GM04504 (cell line): Measurements from ENCODE around the gene TM4SF4.

Source experiments
- DNase-seq: peaks from one replicate; pipeline ENCODE4 v3.0.0-alpha.2; 2012; ENCODE audit warnings: low read depth

TM4SF4 gene

DNA sequence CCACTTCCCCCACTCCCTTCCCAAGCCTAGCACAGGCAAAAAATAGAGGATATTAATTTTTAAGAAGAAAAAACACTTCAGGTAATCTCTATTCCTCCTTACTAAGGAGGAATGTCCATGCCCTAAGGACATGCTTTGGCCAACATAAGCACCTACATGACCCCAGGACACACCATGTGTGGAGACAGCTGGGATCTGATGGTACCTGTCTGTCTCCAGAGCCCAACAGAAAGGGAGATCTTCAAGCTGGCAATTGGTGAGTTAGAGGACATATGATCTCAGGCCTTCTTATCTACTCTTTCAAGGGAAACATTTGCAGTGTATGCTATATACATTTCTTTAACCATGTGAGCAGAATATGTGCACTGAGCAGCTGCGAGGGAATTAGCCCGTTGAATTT is 7.0 kb downstream of the TM4SF4 start:
- DNase-seq = no peak

DNA sequence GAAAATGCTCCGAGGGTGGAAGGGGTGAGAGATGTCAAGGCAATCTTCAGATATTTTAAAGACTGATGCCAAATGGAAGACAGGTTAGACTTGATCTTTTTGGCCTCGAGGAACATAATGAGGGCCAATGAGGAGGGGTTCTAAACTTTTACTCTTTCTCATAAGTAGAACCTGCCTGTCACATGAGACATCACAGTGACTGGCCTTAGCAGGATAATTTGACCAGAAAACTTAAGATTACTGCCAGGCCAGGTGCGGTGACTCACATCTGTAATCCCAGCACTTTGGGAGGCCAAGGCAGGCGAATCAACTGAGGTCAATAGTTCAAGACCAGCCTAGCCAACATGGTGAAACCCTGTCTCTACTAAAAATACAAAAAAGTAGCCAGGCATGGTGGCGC is 12.2 kb downstream of the TM4SF4 start:
- DNase-seq = no peak

DNA sequence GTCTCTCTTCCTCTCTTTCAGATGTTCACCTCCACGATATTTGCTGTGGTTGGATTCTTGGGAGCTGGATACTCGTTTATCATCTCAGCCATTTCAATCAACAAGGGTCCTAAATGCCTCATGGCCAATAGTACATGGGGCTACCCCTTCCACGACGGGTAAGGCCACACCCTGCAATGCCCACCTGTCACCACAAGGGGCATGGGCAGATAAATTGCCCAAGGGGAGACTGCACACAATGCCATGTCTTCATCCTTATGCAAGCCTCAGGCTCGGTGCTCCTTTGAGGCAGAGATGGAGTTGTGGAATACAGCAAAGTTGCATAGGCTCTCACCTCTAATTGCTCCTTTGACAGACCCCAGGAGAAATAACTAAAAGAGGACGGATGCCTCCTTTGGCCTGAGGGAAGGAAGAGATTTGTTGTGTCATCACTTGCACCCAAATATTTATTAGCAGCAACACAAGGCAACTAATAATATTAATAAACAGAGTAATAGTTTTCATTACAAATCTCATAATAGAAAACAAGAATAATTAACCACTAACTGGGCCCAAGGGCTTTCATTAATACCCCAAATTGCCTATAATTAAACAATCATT is 13.2 kb downstream of the TM4SF4 start:
- DNase-seq = no peak

DNA sequence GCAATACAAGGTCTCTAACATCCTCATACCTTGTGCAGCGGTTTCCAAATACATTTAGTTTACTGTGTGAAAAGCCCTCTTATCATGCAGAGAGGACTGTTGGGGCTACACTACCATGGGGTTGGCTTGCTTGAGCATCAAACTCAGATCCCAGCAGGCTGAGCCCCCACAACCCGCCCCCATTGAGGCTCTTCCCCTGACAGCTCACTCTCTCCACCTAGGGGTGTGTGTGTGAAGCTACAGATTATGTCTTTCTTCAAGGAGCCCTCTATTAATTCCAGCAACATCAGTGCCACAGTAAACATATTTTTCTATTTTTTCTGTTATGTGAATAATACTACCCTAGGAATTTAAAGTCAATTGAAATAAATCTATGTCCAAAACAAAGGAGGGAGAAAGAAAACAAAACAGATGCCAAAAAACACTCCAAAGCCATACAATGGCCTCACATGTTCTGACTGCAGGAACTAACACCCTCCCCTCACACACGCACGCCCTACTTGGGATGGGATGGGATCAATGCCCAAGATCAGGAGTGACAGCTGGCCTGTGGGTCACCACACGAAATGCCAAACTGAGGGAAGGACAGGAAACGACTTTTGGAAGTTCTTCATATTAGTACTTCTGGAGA is 14.7 kb downstream of the TM4SF4 start:
- no peak for DNase-seq

DNA sequence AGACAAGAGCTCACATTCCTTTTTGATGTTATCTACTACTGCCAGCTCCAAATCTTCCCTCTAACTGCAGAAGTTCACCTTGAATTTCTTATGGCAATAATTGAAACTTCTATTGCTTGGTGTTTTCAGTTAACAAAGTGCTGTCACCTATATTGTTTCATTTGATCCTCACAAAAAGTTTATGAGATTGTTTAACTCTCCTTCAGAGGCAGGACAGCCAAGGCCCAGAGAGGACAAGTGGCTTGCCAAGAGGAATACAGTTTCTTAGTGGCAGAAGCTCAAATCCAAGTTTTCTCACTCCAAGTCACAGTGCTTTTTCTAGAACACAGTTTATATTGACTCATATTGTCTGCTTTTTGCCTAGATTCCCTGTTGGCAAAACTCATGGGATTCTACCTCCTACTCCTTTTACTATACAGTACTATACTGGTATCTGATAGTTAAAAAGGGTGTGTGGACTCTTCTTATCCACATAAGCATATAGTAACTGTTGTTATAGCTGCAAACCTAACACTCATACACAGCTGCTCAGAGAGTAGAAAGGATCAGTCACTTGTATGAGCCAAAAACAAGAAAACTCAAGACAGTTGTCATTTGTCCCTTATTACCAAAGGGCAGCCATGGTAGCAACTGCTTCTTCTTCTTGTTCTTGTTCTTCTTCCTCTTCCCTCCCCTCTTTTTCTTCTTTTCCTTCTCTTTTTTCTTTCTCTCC is 15.9 kb downstream of the TM4SF4 start:
- DNase-seq = no peak

DNA sequence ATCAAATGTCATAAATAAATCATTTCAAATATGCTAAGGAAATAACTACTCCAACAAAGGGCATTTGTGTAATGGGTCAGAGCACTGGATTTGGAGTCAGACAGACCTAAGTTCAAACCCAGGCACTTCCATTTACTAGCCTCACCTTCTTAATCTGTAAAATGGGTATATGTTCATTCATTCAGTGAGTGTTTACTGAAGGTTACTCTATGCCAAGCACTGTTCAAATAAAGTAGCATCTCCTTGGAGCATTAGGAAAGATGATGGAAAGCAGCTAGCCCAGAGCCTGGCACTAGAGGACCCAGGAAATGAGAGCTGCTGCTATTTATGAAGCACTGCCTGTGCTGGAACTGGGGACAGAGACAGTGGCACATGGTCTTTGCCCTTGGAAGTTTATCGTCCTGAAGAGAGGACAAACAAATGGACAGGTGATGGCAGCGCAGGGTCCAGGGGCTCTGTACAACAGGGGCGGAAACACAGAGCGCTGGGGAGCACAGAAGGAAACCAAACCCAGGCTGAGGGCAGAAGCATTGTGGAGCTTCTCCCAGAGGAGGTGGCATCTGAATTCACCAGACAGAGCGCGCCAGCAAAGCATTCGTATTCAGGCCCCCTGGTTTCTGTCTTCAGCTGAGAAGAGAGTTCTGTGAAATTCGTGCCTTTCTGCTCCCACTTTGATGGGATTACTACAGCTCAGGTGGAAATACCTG is 19.0 kb downstream of the TM4SF4 start:
- no peak for DNase-seq

DNA sequence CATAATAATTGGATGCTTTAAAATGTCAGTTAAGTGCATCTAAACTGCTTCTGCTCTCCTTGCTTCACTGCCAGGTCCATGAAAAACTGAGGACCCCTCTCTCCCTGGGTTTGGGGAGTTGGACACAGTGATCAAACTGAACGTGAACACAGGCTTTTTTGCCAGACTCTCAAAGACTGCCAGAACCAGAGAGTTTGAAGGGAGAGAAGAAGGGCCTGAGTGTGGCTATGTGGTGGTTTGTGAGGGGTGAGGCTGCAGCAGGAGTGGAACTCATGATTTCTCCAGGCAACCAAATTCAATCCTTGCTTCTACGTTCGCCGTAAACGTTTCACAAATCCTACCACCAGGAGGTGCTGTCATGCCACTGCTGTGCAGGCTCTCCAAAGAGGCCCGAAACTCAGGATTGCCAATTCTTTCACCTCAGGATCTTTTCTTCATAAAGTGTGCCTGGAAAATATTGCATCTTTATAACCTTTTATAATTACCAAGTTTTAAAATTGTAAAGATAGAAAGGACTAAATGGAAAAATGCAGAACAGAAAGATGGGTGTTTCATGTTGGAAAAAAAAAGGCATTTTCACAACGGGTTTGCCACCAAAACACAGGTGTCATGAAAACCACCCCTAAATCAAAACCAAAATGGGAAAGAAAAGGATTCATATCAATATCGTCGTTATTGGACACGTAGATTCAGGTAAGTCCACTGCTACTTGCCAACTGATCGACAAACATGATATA is 19.7 kb downstream of the TM4SF4 start:
- no peak for DNase-seq

DNA sequence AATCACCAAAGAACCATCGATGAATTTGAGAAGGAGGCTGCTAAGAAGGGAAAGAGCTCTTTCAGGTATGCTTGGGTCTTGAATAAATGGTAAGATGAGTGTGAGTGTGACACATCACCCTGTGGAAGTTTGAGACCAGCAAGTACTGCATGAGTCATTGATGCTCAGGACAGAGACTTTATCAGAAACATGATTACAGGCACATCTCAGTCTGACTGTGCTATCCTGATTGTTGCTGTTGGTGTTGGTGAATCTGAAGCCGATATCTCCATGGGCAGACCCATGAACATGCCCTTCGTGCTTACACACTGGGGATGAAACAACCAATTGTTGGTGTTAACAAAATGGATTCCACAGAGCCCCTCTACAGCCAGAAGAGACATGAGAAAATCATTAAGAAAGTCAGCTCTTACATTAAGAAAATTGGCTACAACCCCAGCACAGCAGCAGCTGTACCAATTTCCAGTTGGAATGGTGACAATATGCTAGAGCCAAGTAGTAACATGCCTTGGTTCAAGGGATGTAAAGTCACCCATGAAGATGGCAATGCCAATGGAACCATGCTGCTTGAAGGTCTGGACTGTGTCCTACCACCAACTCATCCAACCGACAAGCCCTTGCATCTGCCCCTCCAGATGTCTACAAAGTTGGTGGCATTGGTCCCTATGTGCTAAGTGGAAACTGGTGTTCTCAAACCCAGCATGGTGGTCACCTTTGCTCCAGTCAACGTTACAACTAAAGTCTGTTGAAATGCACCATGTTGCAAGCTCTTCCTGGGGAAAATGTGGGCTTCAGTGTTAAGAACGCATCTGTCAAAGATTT is 20.5 kb downstream of the TM4SF4 start:
- DNase-seq = no peak

DNA sequence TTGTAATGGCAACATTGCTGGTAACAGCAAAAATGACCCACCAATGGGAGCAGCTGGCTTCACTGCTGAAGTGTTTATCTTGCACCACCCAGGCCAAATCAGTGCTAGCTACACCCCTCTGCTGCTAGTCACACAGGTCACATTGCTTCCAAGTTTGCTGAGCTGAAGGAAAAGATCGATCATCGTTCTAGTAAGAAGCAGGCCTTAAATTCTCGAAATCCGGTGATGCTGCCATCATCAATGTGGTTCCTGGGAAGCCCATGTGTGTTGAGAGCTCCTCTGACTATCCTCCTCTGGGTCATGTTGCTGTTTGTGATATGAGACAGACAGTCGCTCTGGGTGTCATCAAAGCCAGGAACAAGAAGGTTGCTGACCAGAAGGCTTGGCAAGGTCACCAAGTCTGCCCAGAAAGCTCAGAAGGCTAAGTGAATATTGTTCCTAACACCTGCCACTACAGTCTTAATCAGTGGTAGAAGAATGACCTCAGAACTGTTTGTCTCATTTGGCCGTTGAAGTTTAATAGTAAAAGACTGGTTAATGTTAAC is 21.2 kb downstream of the TM4SF4 start:
- no peak for DNase-seq

DNA sequence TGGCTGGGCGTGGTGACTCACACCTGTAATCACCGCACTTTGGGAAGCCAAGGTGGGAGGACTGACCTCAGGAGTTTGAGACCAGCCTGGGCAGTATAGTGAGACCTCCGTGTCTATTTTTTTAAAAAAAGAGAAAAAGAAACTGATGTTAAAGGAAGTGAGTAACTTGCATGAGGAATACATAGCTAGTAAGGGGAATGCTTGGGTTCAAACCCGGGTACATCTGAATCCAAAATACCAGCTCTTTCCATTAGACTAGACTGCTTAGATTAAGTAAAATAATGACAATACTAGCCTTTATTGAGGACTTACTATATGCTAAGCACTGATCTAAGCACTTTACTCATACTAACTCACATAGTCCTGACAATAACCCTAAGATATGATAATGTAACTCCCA is 22.4 kb downstream of the TM4SF4 start:
- DNase-seq = no peak

DNA sequence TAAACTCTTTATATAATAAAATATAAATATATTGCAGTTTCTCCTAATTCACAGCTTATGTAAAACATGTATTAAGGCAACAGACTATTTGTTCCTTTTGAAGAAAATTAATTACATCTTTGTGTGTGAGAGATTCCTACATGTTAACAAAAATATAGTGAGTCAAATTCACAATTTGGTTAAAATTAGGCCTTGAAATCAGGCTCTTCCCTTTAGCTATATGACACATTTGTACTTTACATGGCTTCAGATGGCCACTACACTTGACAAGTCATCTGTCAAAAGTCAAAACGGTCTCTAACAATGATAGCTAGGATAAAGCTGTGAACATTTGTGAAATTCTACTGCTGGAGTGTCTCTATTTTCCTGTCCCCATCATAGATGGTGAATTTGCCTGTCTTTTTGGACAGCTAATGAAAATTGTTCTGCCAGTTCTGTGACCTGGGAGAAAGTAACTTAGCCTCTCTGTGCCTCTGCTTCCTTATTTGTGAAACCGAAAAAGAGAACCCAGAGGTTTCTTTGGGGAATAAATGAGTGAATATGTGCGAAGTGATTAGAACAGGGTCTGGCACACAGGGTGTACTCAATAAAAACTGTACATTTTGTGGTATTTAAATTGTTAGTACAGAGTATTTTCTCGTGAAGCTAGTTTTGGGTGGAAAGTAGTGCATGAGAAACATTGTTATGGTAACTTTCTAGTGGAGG is 23.6 kb downstream of the TM4SF4 start:
- no peak for DNase-seq

DNA sequence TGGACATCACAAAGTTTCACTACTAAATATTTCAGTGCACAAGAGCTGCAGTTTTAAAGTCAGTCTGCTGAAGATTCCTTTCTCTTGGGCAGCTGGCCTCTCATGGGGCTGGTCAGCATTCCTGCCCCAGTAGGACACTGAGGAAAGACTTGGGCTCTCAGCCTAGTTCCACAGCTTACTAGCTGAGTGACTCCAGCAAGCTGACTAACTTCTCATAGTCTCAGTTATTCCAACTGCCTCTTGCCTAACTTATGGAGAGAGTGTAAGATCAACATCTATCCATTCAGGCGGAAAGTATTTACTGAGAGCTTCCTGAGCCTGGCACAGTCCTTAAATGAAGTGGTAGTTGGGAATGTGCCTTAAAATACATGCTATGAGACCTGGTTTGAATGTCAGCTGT is 27.0 kb downstream of the TM4SF4 start:
- DNase-seq = no peak

DNA sequence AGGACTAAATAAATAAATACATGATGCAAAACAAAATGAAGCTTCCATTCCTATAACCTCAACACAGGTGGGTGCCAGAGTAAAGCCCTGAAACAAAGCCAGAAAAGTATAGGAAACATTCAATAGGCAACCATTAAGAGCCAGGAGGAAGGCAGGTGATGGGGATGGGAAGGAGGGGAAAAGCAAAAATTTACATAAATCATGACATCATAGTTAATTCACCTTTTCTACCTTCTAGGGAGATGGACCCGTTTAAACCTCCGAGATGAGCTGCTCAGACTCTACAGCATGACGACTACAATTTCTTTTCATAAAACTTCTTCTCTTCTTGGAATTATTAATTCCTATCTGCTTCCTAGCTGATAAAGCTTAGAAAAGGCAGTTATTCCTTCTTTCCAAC is 27.9 kb downstream of the TM4SF4 start:
- DNase-seq = no peak

DNA sequence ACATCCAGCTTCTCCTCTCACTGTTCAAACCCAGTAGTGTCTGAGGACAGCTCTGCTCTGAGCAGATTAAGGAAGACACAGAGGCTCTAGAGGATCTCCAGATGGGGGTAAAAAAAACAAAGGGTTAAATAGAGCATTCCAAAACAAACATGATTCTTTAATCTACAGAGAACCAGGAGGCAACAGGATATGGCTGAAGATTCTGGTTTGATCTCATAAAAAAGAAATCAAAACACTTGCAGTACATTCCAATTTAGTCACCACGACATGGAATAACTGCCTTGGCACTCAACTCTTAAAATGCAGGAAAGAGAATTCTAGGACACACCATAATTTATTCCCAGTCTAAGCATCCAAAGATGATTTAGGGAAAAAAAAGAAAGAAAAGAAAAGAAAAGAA is 32.0 kb downstream of the TM4SF4 start:
- DNase-seq = no peak

DNA sequence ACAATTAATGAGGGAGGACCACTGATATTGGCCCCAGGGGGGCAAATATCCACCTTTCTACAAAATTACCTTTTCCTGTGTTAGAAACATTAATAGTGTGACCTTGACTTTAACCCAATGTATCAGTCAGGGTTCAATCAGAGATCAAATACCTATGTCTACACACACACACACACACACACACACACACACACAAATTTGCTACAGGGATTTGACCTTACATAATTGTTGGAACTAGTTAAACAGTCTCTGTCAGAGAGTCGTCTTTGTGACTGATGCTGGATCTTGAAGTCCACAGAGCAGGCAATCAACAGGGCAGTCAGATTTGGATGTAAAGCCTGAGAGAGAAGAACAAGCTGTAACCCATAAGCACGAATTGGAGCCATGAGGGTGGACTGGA is 32.5 kb downstream of the TM4SF4 start:
- no peak for DNase-seq

DNA sequence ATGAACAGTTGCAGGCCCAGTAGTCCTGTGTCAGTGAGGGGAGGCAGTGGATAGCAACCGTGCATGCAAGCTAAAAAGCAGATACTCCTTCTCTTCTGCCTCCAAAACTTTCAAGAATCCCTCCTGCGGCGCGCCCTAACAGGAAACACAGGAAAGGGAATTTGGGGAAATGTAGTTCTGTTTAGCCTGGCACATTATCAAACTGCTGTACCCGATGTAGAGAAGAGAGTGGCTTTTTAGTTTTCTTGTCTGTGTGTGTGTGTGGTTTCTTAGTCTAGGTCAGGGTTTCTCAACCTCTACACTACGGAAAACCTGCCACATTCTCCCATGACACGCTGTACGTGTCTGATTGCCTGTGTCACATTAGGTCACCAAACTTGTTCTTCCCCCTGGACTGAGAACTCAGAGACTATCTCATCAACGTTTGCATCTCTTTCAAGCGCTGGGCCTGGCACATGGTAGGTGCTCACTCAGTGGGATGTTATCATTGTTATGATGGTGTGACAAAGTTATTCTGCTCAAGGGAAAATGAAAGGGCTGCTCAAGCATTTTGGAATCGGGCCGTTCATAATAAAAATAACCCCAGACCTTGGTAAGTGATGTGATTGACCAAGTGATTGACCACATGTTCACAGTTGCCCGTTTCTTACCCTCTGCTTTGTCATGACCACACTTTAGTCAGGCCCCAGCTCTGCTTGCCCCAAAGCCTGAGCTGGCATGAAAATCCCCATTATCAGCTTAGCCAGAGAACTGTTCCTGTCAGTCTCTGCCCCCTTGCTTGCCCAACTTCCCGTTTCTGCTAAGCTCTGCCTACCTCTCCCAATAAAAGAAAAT is 33.2 kb downstream of the TM4SF4 start:
- no peak for DNase-seq

DNA sequence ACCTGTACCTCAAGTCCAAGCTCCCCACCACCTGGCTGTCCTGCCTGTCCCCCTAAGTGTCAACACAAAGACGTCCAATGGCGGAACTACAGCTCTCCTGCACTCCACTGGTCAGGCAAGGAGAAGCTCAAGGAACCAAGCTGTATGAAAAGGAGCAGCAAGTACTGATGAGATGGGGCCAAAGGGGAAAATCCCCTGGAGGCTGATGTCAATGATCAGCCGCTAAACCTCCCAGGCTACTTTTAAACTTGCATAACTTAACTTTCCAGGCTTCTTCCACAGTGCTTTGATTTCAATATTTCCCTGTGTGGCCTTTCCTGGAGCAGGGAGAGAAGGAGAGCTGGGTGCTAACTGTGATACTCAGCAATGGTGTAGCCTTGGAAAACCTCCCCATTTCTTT is 35.0 kb downstream of the TM4SF4 start:
- no peak for DNase-seq

DNA sequence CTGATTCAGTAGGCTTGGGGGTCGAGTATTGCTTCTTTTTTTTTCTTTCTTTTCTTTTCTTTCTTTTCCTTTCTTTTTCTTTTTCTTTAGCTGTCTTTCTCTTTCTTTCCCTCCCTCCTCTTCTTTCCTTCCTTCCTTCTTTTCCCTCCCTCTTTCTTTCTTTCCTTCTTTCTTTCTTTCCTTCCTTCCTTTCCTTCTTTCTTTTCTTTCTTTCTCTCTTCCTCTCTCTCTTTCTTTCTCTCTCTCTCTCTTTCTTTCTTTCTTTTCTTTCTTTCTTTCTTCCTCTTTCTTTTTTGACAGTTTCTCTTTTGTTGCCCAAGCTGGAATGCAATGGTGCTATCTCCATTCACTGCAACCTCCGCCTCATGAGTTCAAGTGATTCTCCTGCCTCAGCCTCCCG is 36.0 kb downstream of the TM4SF4 start:
- DNase-seq = no peak

DNA sequence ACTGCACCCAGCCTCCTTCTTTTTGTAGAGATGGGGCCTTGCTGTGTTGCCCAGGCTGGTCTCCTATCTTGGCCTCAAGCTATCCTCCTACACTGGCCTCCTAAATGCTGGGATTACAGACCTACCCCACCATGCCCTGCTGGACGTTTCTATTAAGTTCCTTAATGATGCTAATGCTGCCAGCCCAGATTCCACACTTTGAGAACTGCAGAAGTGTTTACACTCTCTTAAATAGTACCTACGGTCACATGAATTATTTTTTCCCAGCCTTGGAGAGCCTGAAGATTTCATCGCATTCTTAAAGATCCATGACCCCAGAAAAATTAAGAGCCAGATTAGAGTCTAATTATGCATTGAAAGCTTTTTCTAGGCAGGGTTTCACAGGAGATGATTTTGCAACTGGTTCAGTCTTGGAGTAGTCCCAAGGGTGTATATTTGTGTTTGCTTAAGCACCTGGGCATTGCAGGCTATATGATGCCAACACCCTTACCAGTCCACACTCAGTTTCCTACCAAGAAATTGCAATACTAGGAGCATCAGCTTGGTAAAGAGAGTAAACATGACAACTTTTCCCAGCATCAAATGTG is 36.6 kb downstream of the TM4SF4 start:
- DNase-seq = no peak
